GM10847 (cell line): ENCODE measurements around the gene RASGRP2.

Source experiments
- POLR2A ChIP-seq: IDR thresholded peaks from 2 replicates; pipeline ENCODE4 v1.6.1; 2011; ENCODE audit not compliant: insufficient read length; ENCODE audit errors: extremely low read depth

The RASGRP2 gene

GRCh38 chr11:64753019-64753379, 9.1 kb upstream of the RASGRP2 start:
- no peak for TF ChIP-seq POLR2A

- TF ChIP-seq POLR2A: no peak
These were observed 8.4 kb upstream of the RASGRP2 start for GRCh38 chr11:64752175-64752970.

GRCh38 chr11:64751580-64751979, 7.6 kb upstream of the RASGRP2 start:
- no peak for TF ChIP-seq POLR2A

- TF ChIP-seq POLR2A: no peak
These were observed 7.2 kb upstream of the RASGRP2 start for GRCh38 chr11:64751136-64751535.

GRCh38 chr11:64750361-64751054, 6.6 kb upstream of the RASGRP2 start:
- no peak for TF ChIP-seq POLR2A

GRCh38 chr11:64747961-64748665, 4.2 kb upstream of the RASGRP2 start:
- TF ChIP-seq POLR2A: no peak

- no peak for TF ChIP-seq POLR2A
These were observed 2.5 kb upstream of the RASGRP2 start for GRCh38 chr11:64746486-64746885.

GRCh38 chr11:64745521-64746328, 1.8 kb upstream of the RASGRP2 start:
- TF ChIP-seq POLR2A: no peak

GRCh38 chr11:64745189-64745520, 1.2 kb upstream of the RASGRP2 start:
- peak; percentile 19 for TF ChIP-seq POLR2A

- no peak for TF ChIP-seq POLR2A
These were observed 724 bp upstream of the RASGRP2 start for GRCh38 chr11:64744544-64745188.

- TF ChIP-seq POLR2A: no peak
These were observed 902 bp downstream of the RASGRP2 start for GRCh38 chr11:64742889-64743590.

GRCh38 chr11:64742087-64742888, 1.7 kb downstream of the RASGRP2 start:
- TF ChIP-seq POLR2A: no peak

GRCh38 chr11:64741375-64742086, 2.4 kb downstream of the RASGRP2 start:
- no peak for TF ChIP-seq POLR2A

- no peak for TF ChIP-seq POLR2A
These were observed 4.1 kb downstream of the RASGRP2 start for GRCh38 chr11:64739871-64740270.
